Activated CD4-positive, alpha-beta T cell treated with anti-CD3 and anti-CD28 coated beads, Interleukin-10, Interleukin-2, amounts not matched to agents 100 ng/mL and 50 ng/mL, durations not matched to agents 16 hours and 8 hours (primary cell): ENCODE data around the gene PAQR5.
A peak's percentile ranks its signal among the peaks of the same experiment; 100 is the strongest.
"Not testable (repeated sequence)": the region's sequence is repeated elsewhere in the genome, so short reads cannot be mapped to it uniquely, and the experiment has no call there.

Experiments used
- DNase-seq: peaks from one replicate; pipeline ENCODE4 v3.0.0-alpha.2; 2020

The PAQR5 gene

GRCh38 chr15:69298697-69299441 is at the start of gene PAQR5:
TSS of gene PAQR5 (plus strand) at chr15:69298912. CDS start at chr15:69360081, 61,169 bp downstream.
- DNase-seq, result no peak

DNA sequence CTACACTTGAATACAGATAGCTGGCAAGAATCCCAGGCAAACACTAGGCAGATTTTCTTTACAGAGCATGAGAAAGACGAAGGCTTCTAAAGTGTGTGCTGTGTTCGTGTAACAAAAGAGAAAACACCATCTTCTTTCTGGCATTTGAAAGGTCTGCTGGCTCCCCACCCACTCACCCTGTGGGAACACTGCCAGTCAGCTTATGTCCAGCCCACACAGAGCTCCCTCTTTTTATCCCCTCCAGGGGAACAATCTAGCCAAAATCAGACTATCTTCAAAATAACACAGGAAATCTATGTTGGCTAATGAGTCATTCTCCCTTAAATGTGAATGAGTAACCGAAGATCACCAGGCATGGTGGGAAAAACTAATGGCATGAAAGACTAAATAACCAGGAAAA is 45.6 kb upstream of the PAQR5 start:
- no peak for DNase-seq

DNA sequence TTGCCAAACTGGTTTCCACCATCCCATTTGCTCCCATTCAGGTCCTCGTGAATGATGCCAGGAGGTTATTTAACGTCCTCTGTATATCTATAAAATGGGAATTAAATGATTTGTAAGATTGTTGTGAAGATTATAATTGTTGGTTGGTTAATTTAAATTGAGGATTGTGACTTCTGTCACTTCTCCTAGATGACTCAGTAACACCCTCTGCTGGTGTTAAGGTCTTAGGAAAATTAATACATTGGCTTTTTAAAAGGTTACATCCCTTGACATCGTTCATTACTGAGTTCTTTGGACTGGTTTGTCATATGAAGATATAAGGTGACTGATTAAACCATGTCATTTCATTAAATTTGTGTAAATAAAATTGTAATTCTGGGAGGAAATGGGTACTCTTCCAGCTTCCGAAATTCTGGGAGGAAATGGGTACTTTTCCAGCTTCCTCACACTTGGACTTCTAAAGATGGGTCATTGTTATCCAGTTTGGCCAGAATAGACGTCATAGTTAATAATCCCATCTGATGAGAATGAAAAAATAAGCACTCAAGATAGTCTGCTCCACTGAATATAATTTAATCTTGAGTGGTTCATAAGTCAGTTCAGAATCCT is 33.3 kb upstream of the PAQR5 start:
- peak; percentile 23 for DNase-seq

DNA sequence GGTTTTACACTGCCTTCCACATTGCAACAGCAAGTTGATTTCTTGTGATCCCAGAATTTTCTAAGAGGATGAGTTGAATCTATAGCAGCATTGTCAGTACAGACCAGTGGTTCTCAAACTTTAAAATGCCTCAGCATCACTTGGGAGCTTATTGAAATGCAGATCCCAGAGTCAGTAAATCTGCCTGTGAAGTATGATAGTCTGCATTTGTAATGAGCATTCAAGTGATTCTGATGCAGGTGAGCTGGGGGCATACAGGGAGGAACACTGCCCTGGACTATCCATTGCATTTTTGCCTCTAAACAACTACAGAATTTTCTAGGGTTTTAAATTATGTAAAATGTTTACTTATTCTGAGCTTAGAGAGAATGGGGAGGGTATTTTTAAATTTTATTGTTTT is 27.5 kb upstream of the PAQR5 start:
- DNase-seq, result no peak

- no peak for DNase-seq
Measured at GRCh38 chr15:69272139-69272538, 26.6 kb upstream of the PAQR5 start.

DNA sequence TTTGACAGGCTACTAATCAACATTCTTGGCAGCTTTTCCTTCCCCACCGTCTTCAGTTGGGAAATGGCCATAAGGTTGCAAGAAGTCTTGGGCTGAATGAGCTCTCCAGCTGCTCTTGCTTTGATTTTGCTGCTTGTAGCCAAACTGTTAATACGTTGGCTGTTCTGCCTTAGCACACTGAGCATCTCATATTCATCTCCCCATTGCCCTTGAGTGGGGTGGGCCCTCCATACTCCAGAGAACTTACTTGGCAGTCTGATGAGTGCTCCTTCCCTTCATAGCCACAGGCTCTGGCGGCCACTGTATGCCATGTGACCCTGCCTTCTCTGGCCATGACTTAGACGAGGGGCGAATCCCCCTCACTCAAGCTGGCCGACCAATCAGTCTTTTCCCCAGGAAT is 25.8 kb upstream of the PAQR5 start:
- DNase-seq, result no peak

GRCh38 chr15:69275074-69275670 is 23.5 kb upstream of the PAQR5 start:
- DNase-seq, result no peak

- no peak for DNase-seq
Measured at GRCh38 chr15:69275933-69276560, 22.7 kb upstream of the PAQR5 start.

- DNase-seq, result no peak
Measured at GRCh38 chr15:69277316-69277715, 21.4 kb upstream of the PAQR5 start.

DNA sequence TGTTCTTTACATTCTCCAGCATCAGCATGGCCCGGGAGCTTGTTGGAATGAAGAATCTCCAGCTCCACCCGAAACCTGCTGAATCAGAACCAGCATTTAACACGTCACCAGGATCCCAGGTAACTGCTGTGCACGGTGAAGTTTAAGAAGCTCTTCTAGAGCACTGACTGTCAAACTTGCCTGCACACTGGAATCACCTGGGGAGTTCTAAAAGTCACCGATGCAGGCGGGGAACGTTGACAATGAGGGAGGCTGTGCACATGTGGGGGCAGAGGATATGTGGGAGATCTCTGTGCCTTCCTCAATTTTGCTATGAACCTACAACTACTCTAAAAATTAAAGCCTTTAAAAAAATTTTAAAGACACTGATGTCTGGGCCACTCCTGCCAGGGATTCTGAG is 19.1 kb upstream of the PAQR5 start:
- no peak for DNase-seq

DNA sequence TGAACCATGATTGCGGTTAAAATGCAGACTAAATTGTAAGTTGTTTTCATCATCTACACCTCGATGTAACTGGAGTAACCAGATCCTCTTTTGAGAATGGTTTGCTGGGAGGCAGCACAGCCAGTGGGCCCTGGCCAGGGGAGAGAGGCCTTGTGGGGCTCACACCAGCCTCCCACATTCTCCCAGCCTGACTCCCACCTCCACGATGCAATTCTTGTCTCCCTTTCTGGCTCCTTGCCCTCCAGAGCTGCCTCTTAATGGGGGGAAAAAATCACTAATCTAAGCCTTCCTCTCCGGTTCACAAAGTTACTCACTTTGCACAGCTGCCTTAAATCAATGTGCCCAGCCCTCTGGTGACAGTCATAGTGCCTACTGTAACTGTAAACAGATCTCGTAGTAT is 17.9 kb upstream of the PAQR5 start:
- DNase-seq, result no peak

- no peak for DNase-seq
Measured at GRCh38 chr15:69282104-69282743, 16.5 kb upstream of the PAQR5 start.

DNA sequence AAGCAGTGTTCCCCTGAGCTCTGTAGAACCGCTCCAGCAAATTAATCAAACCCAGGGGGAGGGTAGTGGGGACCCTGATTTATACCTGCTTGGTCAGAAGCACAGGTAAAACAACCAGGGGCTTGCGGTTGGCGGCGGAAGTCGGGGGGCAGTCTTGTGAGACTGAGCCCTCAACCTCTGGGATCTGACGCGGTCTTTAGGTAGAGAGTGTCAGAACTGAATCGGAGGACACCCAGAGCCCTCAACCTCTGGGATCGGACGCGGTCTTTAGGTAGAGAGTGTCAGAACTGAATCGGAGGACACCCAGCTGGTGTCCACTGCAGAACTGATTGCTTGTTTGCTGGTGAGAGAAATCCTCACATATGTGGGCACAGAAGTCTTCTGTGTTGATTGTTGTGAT is 12.9 kb upstream of the PAQR5 start:
- no peak for DNase-seq

GRCh38 chr15:69288011-69288410 is 10.7 kb upstream of the PAQR5 start:
- no peak for DNase-seq

GRCh38 chr15:69288531-69289341 is 10.0 kb upstream of the PAQR5 start:
- DNase-seq, result no peak

DNA sequence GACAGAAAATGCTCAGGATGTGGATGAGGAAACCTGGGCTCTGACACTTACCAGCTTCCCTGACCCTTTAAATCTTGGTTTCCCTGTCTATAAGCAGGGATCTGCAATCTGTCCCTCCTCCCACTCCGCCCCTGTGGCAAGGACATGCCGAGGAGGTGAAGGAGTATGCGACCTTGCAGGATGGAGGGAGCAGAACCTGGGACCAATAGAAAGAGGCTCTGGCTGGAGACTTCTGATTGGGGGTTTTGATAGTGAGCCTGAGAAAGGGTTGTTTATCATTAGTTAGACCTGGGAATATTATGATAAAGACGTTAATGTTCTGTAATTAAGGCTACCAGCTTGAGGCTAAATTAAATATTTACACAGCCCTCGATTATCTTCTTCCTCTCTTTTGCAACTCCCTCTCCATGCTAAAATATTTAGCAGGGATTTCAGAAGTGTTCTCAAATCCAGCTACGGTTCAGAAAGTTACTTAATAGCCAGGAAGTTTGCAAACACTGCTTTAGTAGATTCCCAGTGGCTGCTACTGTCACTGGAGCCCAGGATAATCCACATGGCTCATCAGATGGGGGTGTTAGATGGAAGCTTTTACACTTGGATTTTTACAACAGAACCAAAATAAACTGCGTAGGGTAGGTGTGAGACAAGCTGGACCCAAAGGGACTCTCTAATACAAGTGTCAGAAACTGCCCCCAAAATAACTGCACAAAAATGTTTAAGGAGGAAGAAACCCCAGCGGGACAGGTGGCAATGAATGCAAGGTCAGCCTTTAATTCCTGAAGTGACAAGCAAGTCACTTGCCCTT is 9.2 kb upstream of the PAQR5 start:
- no peak for DNase-seq

DNA sequence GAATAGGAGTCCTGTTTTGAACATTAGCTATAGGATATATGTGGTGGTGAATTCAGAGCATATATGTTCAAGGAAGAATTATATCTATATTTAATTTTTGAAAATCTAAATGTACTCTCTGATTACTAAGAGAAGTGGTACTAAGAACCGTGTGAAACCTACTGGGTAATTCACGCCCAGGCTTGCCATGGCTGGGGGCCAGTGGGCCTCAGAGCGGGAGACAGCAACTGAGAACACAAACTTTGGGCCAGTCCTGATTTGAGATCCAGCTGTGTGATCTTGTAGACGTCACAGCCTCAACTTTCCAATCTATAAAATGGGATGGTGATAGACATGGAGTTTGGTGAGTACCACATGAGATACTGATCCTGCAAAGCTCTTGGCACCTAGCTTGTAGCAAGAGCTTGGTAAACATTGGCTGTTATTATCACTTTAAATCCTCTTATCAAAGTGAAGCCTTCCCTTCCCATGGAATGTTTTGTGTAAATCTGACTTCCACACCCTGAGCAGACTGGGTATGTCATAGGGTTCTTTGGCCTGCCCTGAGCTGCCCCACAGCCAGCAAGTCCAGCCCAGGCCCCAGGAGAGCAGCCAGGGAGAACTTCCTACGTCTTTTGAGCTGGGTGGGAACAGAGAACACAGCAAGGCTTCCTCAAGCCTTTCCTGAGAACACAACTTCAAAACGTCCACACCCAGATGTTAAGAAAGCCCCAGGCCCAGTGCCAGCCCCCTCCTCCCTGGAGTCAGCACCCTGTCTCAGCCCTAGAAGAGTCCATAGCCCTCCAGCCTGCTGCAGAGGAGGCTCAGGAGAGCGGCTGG is 8.2 kb upstream of the PAQR5 start:
- DNase-seq, result no peak

- DNase-seq, result not testable (repeated sequence)
Measured at GRCh38 chr15:69291651-69292050, 7.1 kb upstream of the PAQR5 start.

DNA sequence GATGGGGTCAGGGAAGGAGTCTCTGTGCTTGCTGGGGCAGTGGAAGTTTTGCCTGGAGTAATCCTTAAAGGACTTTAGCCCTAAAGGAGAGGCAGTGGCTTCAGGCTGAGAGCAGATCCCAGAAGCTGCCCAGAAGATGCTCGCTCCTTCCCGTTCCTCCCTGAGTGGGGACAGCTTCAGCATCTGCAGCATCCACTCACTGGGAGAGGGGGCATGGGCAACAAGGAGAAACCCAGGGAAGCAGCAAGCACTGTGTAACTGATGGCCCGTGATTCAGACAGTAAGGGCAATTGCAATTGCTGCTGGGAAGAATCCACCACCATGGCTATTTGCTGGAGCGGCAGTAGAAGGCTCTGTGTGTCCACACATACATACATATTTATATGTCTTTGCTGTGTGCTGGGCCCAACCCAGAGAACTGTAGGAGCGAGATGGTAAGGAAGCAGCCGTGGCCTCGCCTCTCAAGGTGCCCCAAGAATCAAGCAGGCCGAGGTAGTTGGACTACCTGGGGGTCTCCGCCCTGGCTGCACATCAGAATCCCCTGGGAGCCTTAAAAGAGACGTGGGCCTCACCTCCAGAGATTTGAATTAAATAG is 5.8 kb upstream of the PAQR5 start:
- DNase-seq, result no peak
